NCI-H2107 treated with DMSO at 0.1 percent for 48 hours (cell line): ENCODE measurements around the gene CPNE4.

Experiments used
- DNase-seq: peaks from one replicate; lab custom pipeline; 2025; ENCODE audit not compliant: unreplicated experiment; lab: John Stamatoyannopoulos, UW

The CPNE4 gene

DNA sequence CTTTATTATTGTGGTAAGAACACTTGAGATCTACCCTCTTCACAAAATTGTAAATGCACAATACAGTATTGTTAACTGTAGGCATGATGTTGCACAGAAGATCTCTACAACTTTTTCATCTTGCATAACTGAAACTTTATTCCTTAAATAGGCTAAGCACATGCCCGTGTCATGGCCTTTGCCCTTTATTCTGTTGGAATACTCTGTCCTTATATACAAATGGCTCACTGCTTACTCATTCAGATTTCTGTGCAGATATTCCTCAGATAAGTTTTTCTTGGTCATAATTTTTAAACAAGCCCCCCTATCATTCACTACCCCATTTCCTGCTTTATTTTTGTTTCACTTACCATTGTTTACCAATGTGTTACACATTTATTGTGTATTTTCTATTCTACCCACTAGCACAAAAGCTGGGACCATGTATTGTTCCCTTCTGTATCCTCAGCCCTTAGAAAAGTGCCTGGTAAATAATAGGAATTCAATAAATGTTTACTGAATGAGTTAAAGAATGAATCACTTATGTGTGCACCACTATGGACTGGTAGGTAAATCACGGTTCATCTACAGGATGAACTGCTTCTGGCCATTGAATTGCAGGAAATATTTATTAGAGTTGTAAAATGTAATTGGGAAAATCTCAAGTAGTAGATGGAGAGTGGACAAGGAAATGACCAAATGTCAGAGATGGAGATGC lies 151.0 kb downstream of the CPNE4 start:
- no peak for DNase-seq

DNA sequence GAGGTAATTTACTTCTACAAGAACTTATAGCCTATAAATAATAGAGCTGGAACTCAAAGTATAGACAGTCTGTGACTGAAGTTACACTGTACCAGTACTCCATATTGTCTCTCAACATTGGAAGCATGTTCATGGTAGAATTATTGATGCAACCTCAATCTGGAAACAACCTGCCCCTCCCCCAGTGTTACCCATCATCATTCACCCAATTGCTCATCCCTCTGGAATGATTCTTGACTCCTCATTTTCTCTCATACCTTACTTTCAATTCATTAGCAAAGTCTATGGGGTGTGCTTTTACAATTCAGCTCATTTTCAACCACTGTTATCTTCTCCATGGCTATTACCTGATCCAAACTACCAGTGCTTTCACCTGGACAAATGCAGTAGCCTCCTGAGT lies 151.7 kb downstream of the CPNE4 start:
- no peak for DNase-seq

DNA sequence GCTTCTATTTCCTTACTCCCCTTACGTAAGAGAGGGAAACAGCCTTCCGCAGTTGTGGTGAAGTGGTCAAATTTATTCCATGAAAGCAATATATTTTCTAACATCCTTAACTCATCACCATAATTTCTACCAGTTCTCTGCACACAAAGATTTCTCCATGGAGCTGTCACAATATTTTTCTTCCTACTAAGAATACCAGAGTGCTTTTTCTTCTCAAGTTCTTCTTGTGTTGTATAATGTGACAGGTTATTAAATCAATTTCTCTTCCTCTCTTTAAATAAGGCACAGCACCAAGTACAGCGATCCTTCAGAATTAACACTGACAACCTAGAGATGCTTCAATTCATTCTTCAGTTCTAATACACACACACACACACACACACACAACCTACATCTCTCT lies 153.0 kb downstream of the CPNE4 start:
- no peak for DNase-seq

DNA sequence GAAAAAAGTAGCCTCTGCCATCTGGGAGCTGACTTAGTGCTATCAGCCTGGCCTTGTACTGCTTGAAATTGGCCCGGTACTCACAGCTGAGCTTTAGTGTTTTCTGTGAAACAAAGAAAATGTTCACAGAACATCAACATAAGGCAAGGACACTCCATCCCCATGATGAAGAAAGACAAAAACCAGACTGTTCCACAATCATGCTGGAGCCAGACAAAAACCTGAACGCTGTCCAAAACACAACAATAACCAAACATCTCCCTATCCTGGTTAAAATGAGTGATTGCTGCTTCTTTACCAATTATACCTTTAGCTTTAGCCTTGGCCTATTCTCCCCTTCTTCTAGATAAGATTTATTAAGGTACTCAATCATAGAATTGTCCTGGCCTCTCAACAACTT lies 153.9 kb downstream of the CPNE4 start:
- DNase-seq = no peak

DNA sequence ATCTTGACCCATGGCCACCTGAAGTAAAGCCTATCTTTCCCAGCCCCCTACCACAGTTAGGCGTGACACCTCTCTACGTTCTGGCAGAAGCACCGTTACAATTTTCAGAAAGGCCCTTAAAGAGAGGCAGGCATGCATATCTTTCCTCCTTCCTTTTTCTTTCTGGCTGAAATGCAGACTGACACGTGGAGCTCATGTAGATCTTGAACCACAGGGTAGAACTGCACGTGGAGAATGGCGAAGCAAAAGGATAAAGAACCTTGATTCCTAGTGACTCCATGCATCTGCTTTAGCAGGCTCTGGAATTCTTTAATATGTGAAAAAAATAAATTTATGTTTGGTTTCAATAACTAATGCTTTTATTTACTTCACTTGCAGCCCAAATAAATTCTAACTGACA lies 166.6 kb downstream of the CPNE4 start:
- no peak for DNase-seq

DNA sequence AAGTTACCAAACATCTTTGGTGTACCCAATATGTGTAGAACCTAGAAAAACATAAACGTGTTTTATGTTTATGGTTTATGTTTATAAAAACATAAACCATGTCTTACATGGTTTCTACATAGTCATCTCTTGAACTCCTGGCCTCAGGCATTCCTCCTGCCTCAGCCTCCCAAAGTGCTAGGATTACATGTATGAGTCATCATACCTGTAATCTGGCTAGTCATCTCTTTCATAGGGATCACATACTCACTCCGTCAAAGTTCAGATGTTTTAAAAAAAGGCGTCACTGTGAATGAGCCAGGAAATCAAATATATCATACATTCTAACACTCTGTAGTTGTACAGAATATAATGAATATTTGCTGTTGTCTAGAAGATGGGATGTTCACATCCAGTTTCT lies 178.6 kb downstream of the CPNE4 start:
- DNase-seq = no peak

DNA sequence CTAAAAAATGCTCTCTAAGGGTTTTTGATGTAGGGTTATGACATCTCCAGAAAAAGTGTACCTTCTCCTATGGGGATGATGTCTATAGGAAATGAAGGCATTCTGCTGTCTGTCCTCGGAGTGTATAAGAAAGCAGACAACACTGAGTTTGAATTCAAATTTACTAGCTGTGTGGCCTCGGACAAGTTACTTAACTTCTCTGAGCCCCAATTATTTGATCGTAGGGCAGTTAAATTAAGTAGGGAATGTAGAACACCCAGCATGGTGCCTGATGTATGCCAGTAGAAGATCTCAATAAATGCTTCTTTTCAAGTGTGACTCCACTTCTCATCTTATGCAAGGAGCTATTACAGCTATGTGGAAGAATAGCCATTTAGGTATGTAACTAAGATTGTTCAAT lies 184.6 kb downstream of the CPNE4 start:
- DNase-seq = no peak

DNA sequence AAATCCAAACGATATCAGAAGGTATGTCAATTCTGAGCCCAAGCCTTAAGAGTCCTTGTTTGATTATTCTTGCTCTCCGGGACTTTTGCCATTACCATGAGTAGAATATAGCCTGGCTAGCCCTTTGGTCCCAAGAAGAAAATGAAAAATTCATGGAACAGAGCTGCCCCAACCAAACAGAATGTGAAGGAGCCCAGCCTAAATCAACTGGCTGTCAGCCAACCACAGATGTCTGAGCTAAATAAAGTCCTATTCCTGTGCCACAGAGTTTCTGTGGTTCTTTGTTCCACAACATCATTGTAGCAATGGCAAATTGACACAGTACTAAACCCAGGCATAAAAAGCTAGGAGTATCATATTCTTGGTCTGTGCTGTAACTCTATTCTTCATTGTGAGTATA lies 185.2 kb downstream of the CPNE4 start:
- DNase-seq = no peak

DNA sequence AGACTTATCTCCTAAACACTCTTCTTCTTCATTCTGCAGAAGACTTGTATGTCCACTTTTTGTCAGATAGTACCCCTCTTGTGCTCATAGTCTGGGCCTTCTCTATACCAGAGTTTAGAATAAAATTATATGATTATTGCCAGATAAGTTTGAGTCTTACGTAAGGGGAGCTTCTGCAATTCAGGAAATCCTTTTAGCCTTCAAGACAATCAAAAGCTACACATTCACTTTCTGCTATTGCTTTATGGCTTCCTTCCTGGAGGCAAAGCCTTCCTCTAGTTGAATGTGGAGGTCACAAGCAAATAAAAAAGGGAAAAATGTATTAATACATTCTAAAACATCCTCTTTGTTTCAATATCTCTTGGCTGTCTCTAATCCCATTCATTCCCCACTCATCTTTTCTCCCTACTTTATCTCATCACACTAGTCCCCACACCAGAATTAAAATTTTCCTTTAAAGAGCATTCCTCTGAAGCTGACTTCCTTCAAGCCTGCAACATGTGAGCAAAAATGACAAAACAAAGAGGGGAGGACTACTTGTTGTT lies 186.8 kb downstream of the CPNE4 start:
- DNase-seq = no peak

DNA sequence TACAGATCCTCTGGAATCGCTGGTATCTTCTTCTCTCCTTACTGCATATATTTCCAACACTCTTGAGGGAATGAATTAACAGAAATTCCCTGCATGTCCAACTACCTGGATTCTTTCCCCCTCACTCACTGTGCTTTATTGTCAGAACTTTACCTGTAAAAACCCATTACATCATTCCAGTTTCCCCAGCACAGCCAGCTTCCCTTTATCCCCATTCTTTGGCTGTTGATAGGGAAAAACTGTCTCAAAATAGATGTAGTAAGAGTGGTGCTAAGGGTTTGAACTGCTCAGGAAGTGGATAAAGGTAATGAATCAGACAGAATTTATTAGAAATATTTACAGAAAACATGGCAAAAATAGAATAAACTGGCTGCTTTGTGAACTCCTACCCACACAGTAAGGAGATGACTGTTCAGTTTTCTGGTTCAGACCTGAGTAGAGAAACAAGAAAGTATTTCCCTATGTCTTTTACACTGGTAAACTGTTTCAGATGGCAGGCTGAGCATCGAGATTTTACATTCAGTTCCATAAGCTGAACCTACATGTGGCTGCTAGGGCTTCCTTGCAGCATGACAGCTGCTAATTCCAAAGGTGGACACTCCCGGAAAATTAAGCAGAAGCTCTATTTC lies 188.4 kb downstream of the CPNE4 start:
- no peak for DNase-seq

DNA sequence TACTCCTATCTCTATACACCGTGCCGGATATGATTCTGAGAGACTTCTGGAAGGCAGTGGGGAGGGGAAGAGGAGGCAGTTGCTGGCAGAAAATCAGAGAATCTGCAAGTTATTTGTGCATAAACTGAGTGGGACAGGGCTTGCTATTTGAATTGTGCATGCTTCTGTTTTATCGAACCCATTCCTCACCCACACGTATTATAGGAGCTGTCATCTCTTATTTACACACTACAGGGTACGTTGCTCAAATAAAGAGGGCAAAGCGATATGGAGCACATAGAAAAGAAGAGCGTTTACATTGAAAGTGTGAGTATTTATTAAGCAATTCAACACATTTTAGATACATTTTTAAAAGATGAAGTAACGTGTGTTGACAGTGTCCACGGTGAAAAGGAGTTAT lies 191.6 kb downstream of the CPNE4 start:
- no peak for DNase-seq

DNA sequence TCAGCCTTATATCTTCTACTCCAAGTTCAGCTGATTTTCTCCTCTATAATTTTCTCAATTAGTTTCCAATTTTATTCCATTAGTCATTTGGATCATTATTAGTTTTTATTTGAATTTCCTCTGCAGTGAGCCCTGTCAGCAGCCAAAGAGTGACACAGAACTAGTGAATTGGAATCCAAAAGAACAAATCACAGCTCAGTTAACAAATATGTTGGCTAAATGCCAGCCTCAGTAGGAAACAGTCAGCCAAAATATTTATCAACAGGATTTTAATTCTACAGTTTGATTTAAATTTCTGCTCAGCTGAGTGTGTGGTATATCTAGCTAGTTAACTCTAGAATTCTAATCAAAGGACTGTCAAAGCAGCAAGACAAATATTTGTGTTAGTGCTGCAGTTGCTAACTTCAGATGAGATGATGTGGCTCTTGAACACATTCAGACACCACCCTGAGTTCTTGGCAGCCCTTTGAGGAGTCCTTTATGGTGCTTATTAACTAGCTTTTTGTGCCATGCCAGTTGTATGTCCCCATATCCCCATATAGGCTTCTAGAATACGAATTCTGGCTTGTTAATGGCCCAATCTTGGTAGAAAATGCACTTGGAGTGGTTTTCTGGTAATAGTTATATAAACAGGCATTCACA lies 194.5 kb downstream of the CPNE4 start:
- DNase-seq = no peak

DNA sequence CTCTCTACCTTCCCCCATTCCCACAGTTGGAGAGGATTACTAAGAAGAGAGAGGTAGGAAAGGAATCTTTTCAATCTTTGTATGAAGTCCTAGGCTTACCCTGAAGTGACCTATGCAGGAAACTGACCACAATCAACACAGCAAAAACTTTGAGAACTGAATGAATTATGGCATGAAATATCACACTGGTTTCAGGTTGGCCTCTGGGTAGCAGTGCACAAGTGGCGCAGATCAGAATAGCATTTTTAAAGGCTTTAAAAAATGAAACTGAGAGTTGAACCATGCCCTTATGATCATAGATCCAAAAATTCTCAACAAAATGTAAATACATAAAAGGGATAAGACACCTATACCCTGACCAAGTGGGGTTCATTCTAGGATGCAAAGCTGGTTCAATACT lies 198.9 kb downstream of the CPNE4 start:
- no peak for DNase-seq

DNA sequence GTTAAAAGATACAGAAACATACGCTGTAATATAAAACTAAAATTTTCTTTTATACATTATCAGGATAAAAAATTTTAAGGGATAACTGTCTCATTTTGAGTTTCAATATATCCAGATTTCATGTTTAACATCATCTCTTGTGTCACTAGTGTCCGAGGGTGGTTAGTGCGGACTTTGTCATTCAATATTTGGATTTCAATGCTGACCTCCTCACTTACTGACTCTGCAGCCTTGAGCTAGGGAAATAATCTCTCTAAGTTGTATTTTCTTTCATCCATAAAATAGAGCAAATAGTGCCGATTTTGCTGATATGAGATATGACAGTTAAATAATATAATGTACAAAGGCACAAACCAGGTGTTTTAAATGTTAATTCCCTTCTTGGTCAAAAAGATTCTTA lies 203.2 kb downstream of the CPNE4 start:
- no peak for DNase-seq

DNA sequence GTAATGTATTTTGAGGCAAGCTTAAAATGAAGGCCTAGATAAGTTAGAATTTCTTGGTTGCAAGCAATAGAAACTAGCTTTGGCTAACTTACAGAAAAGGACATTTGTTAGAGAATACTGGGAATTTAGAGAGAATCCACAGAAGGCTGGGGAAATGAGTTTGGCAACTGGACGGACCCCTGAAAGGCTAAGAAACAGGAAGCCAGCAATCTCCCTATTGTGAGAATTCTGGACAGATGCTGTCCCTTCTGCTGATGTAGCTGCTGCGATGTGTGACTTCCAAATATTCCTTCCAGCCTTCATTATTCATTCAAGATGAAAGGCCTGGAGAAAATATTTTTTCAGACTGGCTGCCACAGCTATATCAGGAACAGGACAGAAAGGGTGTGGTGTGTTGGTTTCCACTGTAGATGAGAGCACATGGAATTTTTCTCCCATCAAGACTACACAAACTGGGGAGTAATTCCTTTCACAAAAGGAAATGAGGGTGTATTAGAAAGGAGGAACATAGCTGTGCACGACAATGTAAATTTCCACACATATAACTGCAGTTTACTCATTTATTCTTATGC lies 213.5 kb downstream of the CPNE4 start:
- DNase-seq = no peak

DNA sequence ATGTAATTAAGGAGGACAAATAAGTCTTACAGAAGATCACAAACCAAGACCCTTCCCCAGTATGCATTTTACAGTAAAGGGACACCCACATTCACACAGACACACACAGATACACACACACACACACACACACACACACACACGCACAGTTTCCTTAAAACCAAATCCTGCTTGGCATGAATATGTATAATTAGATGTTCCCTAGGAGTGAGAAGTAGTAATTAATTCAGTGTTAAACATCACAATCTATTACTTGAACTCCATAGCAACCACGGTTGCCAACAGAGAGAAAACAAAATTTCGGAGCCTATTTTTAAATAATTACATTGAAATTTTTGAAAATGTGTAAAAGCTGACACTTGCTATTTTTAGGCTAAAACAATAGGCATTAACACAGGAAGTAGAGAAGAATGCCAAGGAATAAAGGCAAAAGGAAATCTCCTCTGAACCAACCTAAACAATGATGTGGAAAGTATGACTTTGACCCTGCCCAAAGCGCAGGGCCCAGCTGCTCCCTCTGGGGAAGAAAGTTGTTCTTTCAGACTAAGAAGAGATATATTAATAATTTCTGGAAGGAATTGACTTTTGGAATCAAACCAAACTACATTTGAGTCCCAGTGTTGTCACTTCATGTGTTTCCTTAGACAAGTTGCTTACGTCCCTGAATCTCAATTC lies 215.3 kb downstream of the CPNE4 start:
- no peak for DNase-seq

DNA sequence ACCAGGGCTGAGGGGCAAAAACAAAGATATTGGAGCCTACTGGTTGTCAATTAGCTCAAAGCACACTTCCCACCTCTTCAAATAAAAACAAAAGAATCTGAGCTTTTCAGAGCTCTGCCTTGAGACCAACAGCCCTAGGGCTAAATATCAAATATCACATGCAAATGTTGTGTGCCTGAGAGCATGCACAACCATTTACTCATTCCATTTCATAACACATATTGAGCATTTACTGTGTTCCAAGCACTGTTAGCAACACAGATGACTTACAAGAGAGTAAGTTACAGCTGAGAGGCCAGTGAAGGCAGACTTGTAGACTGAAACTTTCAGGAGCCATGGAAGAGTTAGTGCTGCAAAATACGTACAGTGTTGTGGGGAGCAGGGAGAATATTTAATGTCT lies 222.4 kb downstream of the CPNE4 start:
- DNase-seq = no peak

DNA sequence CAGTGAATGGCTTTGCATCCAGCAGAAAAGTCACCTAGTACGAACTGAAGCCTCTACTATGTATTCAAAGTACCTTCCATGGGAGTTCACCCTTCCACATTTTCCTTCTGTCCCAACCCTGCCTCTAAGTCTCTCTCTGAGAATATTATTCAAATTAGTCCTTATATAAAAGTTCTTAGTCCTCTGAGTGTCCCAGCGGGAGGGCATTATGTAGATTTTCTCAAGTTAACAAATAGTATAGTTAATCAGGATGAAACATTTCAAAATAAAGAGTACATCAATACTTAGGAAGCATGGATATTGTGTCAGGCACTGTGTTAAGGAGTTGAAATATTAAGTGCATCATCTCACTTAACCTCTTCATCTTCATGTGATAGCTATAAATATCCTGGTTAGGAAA lies 223.3 kb downstream of the CPNE4 start:
- DNase-seq = no peak

DNA sequence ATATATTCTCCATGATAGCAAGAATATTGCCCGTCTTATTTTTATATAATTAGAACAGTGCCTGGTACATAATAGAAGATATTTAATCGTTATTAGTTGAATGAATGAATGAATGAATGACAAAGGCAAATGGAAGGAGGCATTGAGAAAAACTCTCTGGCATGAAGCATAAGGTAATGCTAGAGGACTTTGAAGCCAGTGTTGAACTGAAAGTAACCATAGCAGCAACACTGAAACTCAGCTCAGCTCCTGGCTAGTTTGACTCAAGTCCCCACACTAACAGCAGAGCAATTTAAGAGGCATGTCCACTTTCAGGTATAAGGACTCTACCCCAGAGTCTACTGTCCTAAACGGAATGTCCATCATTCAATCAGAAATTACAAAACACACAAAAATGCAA lies 227.0 kb downstream of the CPNE4 start:
- no peak for DNase-seq

DNA sequence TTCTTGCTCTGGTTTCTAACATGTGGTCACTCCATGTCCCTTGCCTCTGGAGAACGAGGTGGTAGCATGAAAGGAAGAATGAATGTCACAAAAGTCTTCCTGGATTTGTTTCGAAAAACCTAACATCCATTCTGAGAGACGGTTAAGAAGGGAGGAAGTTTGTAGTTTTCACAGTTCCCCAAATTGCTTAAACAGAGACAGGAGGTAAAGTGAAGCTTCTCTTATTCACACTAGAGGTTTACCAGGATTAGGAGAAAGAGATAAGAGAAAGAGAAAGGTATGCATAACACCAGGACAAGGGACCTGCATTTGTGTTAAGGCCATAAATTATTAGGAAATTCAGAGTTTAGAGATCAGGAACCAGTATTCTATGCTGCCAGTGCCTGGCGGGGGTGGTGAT lies 228.1 kb downstream of the CPNE4 start:
- no peak for DNase-seq

DNA sequence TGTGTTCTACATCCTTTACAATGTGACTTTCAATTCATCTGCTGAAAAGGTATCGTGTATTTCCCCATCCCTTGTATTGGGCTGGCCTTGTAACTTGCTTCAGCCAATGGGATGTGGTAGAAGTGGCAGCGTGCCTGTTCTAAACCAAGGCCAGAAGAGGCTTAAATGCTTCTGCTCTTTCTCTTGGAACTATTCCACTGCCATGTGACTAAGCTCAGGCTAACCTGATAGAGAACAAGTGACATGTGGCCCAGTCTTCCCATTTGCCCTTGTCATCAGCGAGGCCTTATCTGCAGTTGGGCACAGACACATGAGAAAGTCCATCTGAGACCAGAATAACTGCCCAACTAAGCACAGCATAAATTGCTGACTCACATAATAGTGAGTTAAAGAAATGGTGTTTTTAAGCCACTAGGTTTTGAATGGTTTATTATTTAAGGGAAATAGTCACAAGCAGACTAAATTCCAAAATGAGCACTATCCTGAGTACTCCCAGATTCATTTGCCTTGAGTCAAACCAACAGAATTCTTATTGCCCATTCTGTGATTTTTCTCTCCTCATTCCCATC lies 230.2 kb downstream of the CPNE4 start:
- DNase-seq = no peak
